ENCODE results near the gene DTX1.

Gene DTX1

DNA sequence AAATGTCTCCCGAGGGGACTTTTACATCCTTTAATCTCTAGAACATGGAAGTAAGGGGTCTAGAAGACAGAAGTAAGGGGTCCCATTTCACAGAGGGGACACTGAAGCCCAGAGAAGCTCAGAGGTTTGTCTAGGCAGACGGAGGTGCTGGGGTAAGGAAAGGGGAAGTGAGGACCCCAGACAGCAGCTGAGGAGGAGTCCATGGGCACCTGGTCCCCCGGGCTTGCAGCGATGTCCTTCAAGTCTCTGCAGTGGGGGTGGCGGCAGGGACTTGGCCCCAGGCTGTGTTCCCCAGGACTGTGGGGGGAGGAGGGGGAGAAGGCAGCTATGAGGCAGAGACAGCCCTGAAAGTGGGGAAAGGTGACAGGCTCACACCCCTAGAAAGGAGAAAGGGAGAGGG lies 30.7 kb downstream of the DTX1 start:
- Histone ChIP-seq H3K9me3 (ENCODE audit: insufficient read depth, low read depth, low read length) (no peaks in the 10 kb centered on the region), H3K27me3 (ENCODE audit: insufficient read depth, low read length) (no peaks in the 10 kb centered on the region), H2AFZ (ENCODE audit: insufficient read depth, low read length, poor library complexity) (no peak overlapping the region), H3K23ac (ENCODE audit: low read length) (no peak overlapping the region), H3K79me1 (ENCODE audit: low read length) (no peaks in the 10 kb centered on the region), H3K18ac (ENCODE audit: low read length) (no peak overlapping the region), H2BK120ac (ENCODE audit: insufficient read depth, low read length, poor library complexity) (no peak overlapping the region), H3K4me3 (ENCODE audit: low read depth, low read length) (no peak overlapping the region), H3K27ac (ENCODE audit: low read depth, low read length) (no peak overlapping the region), H4K12ac (ENCODE audit: low read depth, low read length) (no peak overlapping the region), H3K4ac (ENCODE audit: low read depth, low read length) (no peak overlapping the region), H3K14ac (ENCODE audit: low read length) (no peak overlapping the region), H3K36me3 (ENCODE audit: control insufficient read depth in 1 of 2, insufficient read depth in 2 of 2, low read length in 2 of 2) (no peaks in the 10 kb centered on the region), H3K9ac (ENCODE audit: low read length) (no peak overlapping the region), H2BK12ac (ENCODE audit: low read length) (no peak overlapping the region), H4K8ac (ENCODE audit: low read depth, low read length) (no peak overlapping the region), H2BK5ac (ENCODE audit: low read depth, low read length, poor library complexity) (no peak overlapping the region), H3K4me1 (ENCODE audit: control insufficient read depth in 1 of 2, insufficient read depth in 2 of 2, low read length in 2 of 2) (peaks cover 0 to 3% of the 10 kb centered on the region in 2 experiments), H3K79me2 (ENCODE audit: control insufficient read depth, insufficient read depth, low read length, poor library complexity) (no peaks in the 10 kb centered on the region), H2AK5ac (ENCODE audit: low read length) (no peak overlapping the region), H3K4me2 (ENCODE audit: low read length) (no peak overlapping the region), H4K91ac (ENCODE audit: low read depth, low read length) (no peak overlapping the region)
- no peak for DNase-seq
- no CpG with 5 or more reads among the region's 5 CpGs for WGBS (ENCODE audit: extremely low coverage, insufficient coverage, insufficient read length)

DNA sequence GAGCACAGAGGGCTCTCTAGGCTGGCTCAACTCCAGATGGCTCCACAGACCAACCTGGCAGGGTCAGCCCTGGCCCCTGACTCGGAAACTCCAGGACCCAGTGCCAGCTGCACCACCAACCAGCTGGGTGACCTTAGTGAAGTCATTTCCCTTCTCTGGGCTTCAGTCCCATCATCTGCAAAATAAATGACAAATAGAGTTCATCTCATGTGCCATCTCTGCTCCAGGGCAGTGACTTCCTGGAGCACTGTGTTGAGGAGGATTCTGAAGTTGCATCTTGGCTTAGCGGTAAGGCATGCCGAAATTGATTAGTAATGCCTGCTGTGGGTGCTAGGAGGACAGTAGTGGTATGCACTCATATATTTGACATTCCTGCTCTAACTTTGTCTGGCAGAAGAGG lies 31.5 kb downstream of the DTX1 start:
- Histone ChIP-seq H2AK5ac (ENCODE audit: low read length) (no peak overlapping the region), H3K18ac (ENCODE audit: low read length) (no peak overlapping the region), H3K79me2 (ENCODE audit: control insufficient read depth, insufficient read depth, low read length, poor library complexity) (no peaks in the 10 kb centered on the region), H3K14ac (ENCODE audit: low read length) (no peak overlapping the region), H2AFZ (ENCODE audit: insufficient read depth, low read length, poor library complexity) (no peak overlapping the region), H3K4me1 (ENCODE audit: control insufficient read depth in 1 of 2, insufficient read depth in 2 of 2, low read length in 2 of 2) (peaks cover 0 to 3% of the 10 kb centered on the region in 2 experiments), H3K27ac (ENCODE audit: low read depth, low read length) (no peak overlapping the region), H3K9me3 (ENCODE audit: insufficient read depth, low read depth, low read length) (no peaks in the 10 kb centered on the region), H3K4ac (ENCODE audit: low read depth, low read length) (no peak overlapping the region), H4K8ac (ENCODE audit: low read depth, low read length) (no peak overlapping the region), H4K12ac (ENCODE audit: low read depth, low read length) (no peak overlapping the region), H3K9ac (ENCODE audit: low read length) (no peak overlapping the region), H2BK120ac (ENCODE audit: insufficient read depth, low read length, poor library complexity) (no peak overlapping the region), H3K4me2 (ENCODE audit: low read length) (no peak overlapping the region), H3K4me3 (ENCODE audit: low read depth, low read length) (no peak overlapping the region), H3K27me3 (ENCODE audit: insufficient read depth, low read length) (no peaks in the 10 kb centered on the region), H2BK12ac (ENCODE audit: low read length) (no peak overlapping the region), H3K23ac (ENCODE audit: low read length) (no peak overlapping the region), H3K36me3 (ENCODE audit: control insufficient read depth in 1 of 2, insufficient read depth in 2 of 2, low read length in 2 of 2) (no peaks in the 10 kb centered on the region), H4K91ac (ENCODE audit: low read depth, low read length) (no peak overlapping the region), H3K79me1 (ENCODE audit: low read length) (no peaks in the 10 kb centered on the region), H2BK5ac (ENCODE audit: low read depth, low read length, poor library complexity) (no peak overlapping the region)
- WGBS (ENCODE audit: extremely low coverage, insufficient coverage, insufficient read length), result no CpG with 5 or more reads among the region's 3 CpGs
- DNase-seq, result no peak

DNA sequence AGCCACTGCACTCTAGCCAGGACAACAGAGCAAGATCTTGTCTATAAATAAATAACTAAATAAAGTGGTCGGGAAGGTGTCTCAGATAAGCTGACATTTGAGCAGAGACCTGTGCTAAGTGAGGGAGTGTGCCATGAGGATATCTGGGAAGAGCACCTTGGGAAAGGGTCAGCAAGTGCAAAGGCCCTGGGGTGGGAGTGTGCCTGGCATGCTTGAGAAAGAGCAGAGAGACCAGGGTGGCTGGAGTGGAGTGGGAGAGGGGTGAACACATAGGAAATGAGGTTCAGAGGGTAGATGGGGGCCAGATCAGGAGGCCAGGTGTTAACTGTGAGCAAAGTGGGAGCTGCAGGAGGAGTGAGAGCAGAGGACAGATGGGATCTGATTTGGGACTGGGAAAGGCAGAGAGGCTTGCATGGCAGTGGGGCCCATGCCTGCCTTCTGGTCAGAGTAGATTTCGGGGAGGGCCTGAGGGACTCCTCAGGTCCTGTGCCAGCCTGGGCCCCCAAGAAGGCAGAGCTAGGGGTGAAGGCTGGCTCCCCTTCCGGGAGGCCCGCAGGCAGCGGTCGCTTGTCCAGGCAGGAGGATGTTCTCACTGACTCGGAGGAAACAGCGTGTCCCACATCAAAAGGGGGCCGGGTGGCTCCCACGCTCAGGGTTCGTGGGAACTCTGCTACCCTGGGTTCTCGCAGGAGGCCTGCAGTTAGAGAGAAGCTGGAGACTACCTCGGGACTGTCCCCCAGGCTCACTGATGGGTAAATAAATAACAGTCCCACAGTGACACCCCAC lies 32.6 kb downstream of the DTX1 start:
- no peak overlapping the region for H3K4me3 ChIP-seq (ENCODE audit: low read depth, low read length)
- H3K36me3 ChIP-seq (ENCODE audit: control insufficient read depth in 1 of 2, insufficient read depth in 2 of 2, low read length in 2 of 2), result no peaks in the 10 kb centered on the region
- H2BK5ac ChIP-seq (ENCODE audit: low read depth, low read length, poor library complexity), result no peak overlapping the region
- no peaks in the 10 kb centered on the region for H3K79me1 ChIP-seq (ENCODE audit: low read length)
- no peak overlapping the region for H3K4ac ChIP-seq (ENCODE audit: low read depth, low read length)
- H2AK5ac ChIP-seq (ENCODE audit: low read length), result no peak overlapping the region
- H2BK12ac ChIP-seq (ENCODE audit: low read length), result no peak overlapping the region
- H3K4me2 ChIP-seq (ENCODE audit: low read length), result no peak overlapping the region
- no peak overlapping the region for H3K14ac ChIP-seq (ENCODE audit: low read length)
- no peaks in the 10 kb centered on the region for H3K79me2 ChIP-seq (ENCODE audit: control insufficient read depth, insufficient read depth, low read length, poor library complexity)
- H3K9me3 ChIP-seq (ENCODE audit: insufficient read depth, low read depth, low read length), result no peaks in the 10 kb centered on the region
- H3K27me3 ChIP-seq (ENCODE audit: insufficient read depth, low read length), result no peaks in the 10 kb centered on the region
- no peak overlapping the region for H2AFZ ChIP-seq (ENCODE audit: insufficient read depth, low read length, poor library complexity)
- peaks cover 0 to 3% of the 10 kb centered on the region in 2 experiments for H3K4me1 ChIP-seq (ENCODE audit: control insufficient read depth in 1 of 2, insufficient read depth in 2 of 2, low read length in 2 of 2)
- no CpG with 5 or more reads among the region's 13 CpGs for WGBS (ENCODE audit: extremely low coverage, insufficient coverage, insufficient read length)
- H4K12ac ChIP-seq (ENCODE audit: low read depth, low read length), result no peak overlapping the region
- no peak overlapping the region for H2BK120ac ChIP-seq (ENCODE audit: insufficient read depth, low read length, poor library complexity)
- no peak overlapping the region for H4K8ac ChIP-seq (ENCODE audit: low read depth, low read length)
- H3K23ac ChIP-seq (ENCODE audit: low read length), result no peak overlapping the region
- DNase-seq, result no peak
- H4K91ac ChIP-seq (ENCODE audit: low read depth, low read length), result no peak overlapping the region
- no peak overlapping the region for H3K18ac ChIP-seq (ENCODE audit: low read length)
- no peak overlapping the region for H3K27ac ChIP-seq (ENCODE audit: low read depth, low read length)
- no peak overlapping the region for H3K9ac ChIP-seq (ENCODE audit: low read length)

DNA sequence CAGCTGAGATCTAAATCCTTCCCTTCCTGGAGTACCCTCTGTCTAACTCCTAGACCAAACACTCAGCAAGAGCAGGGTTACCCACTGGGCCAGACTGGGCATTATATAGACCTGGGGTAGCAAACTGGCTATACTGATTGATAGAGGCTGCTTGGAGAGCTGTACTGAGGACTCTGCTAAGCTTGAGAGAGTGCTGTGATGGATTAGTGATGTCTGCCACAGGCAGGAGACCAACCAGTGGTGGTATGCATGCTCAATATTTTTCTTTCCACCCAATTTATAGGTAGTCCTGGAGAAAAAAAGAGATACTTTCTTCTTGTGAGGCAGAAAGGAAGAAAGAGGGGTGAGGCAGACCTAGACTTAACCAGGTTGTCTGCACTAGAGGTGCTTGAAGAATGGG lies 33.3 kb downstream of the DTX1 start:
- H2BK5ac ChIP-seq (ENCODE audit: low read depth, low read length, poor library complexity), result no peak overlapping the region
- DNase-seq, result no peak
- H4K91ac ChIP-seq (ENCODE audit: low read depth, low read length), result no peak overlapping the region
- H3K4me2 ChIP-seq (ENCODE audit: low read length), result no peak overlapping the region
- no peak overlapping the region for H4K12ac ChIP-seq (ENCODE audit: low read depth, low read length)
- no peak overlapping the region for H4K8ac ChIP-seq (ENCODE audit: low read depth, low read length)
- H3K9me3 ChIP-seq (ENCODE audit: insufficient read depth, low read depth, low read length), result peaks cover 3% of the 10 kb centered on the region
- no peak overlapping the region for H3K23ac ChIP-seq (ENCODE audit: low read length)
- no peak overlapping the region for H2BK12ac ChIP-seq (ENCODE audit: low read length)
- H3K36me3 ChIP-seq (ENCODE audit: control insufficient read depth in 1 of 2, insufficient read depth in 2 of 2, low read length in 2 of 2), result no peaks in the 10 kb centered on the region
- H3K9ac ChIP-seq (ENCODE audit: low read length), result no peak overlapping the region
- no peak overlapping the region for H2AK5ac ChIP-seq (ENCODE audit: low read length)
- no peak overlapping the region for H3K27ac ChIP-seq (ENCODE audit: low read depth, low read length)
- H3K4me3 ChIP-seq (ENCODE audit: low read depth, low read length), result no peak overlapping the region
- H3K79me1 ChIP-seq (ENCODE audit: low read length), result no peaks in the 10 kb centered on the region
- H3K14ac ChIP-seq (ENCODE audit: low read length), result no peak overlapping the region
- H3K18ac ChIP-seq (ENCODE audit: low read length), result no peak overlapping the region
- H3K4ac ChIP-seq (ENCODE audit: low read depth, low read length), result no peak overlapping the region
- no peak overlapping the region for H2AFZ ChIP-seq (ENCODE audit: insufficient read depth, low read length, poor library complexity)
- H3K27me3 ChIP-seq (ENCODE audit: insufficient read depth, low read length), result no peaks in the 10 kb centered on the region
- no peak overlapping the region for H2BK120ac ChIP-seq (ENCODE audit: insufficient read depth, low read length, poor library complexity)
- no peaks in the 10 kb centered on the region for H3K79me2 ChIP-seq (ENCODE audit: control insufficient read depth, insufficient read depth, low read length, poor library complexity)
- peaks cover 0 to 3% of the 10 kb centered on the region in 2 experiments for H3K4me1 ChIP-seq (ENCODE audit: control insufficient read depth in 1 of 2, insufficient read depth in 2 of 2, low read length in 2 of 2)

All from trophoblast cell (in vitro differentiated cells and primary cell).